Measurements from ENCODE around the gene MAD2L2.

The MAD2L2 gene

DNA sequence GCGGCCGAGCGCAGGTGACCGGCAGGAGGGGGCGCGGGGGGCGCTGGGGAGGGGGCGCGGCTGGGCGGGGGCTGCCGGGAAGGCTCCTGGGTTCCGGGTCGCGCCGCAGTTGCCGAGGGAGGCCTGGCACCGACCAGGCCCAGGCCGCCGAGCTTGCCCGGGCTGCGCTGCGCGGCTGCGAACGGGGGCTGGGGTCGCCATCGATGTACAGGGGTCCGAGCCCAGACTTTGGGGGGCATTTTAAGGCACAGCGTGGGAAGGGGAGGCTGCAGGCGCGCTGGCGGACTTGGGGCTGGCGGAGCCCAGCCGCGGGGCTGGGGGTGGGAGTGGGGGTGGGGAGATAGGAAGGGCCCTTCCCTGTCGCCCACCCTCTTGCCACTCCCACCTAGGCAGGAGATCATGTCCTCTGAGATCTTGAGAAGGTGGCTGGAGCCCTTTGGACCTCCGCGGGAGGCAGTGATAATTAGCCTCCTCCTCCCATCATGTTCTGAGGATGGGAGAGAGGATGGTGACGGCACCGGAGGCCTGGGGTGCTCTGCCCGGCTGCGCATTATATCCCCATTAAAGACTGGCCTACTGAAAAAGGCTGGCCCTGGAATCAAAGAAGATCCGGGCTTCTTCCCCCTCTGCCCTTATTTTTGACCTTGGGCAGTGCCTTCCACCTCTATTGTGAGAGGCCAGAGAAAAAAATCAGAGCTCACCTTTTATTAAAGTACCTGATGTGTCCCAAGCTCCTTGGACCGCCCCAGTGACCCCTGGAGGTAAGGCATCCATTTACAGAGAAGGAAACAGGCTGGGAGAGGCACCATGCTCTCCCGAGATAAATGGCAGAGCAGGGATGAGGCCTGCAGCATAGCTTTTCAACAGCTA lies 25.8 kb downstream of the MAD2L2 start:
- TF ChIP-seq, protein P1, sequence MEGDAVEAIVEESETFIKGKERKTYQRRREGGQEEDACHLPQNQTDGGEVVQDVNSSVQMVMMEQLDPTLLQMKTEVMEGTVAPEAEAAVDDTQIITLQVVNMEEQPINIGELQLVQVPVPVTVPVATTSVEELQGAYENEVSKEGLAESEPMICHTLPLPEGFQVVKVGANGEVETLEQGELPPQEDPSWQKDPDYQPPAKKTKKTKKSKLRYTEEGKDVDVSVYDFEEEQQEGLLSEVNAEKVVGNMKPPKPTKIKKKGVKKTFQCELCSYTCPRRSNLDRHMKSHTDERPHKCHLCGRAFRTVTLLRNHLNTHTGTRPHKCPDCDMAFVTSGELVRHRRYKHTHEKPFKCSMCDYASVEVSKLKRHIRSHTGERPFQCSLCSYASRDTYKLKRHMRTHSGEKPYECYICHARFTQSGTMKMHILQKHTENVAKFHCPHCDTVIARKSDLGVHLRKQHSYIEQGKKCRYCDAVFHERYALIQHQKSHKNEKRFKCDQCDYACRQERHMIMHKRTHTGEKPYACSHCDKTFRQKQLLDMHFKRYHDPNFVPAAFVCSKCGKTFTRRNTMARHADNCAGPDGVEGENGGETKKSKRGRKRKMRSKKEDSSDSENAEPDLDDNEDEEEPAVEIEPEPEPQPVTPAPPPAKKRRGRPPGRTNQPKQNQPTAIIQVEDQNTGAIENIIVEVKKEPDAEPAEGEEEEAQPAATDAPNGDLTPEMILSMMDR (IDR thresholded peaks at IDR 0.05; ENCODE audit: insufficient read depth, low read length, poor library complexity, severe bottlenecking): no peak
- TF ChIP-seq EZH2phosphoT487 (conservative IDR thresholded peaks at IDR 0.05; ENCODE audit: low read length): no peak
- no peaks in the 10 kb centered on the region for H4K20me1 ChIP-seq (ENCODE audit: low read depth, low read length)
- H3K36me3 ChIP-seq (ENCODE audit: low read length): no peaks in the 10 kb centered on the region
- no peak overlapping the region for H3K9ac ChIP-seq (ENCODE audit: low read length)
- no peaks in the 10 kb centered on the region for H3F3A ChIP-seq (ENCODE audit: insufficient read depth)
- H2AFZ ChIP-seq (ENCODE audit: low read depth, low read length, severe bottlenecking): no peak overlapping the region
- H3K9me2 ChIP-seq (replicated peaks; ENCODE audit: insufficient read depth, low read length): no peaks in the 10 kb centered on the region
- no peaks in the 10 kb centered on the region for H3K9me3 ChIP-seq (ENCODE audit: insufficient read depth, low read length)
- no peaks in the 10 kb centered on the region for H3K79me2 ChIP-seq (ENCODE audit: insufficient read depth, low read length)
- H3K27me3 ChIP-seq (ENCODE audit: low read length): no peaks in the 10 kb centered on the region
- no peak overlapping the region for H3K4me3 ChIP-seq (ENCODE audit: insufficient read depth, low read length, poor library complexity, severe bottlenecking)
- peak overlapping the region; percentile 13 for H3K4me2 ChIP-seq (ENCODE audit: low read depth, low read length, poor library complexity, severe bottlenecking)
- no peak overlapping the region for H3K27ac ChIP-seq (ENCODE audit: low read depth, low read length)

DNA sequence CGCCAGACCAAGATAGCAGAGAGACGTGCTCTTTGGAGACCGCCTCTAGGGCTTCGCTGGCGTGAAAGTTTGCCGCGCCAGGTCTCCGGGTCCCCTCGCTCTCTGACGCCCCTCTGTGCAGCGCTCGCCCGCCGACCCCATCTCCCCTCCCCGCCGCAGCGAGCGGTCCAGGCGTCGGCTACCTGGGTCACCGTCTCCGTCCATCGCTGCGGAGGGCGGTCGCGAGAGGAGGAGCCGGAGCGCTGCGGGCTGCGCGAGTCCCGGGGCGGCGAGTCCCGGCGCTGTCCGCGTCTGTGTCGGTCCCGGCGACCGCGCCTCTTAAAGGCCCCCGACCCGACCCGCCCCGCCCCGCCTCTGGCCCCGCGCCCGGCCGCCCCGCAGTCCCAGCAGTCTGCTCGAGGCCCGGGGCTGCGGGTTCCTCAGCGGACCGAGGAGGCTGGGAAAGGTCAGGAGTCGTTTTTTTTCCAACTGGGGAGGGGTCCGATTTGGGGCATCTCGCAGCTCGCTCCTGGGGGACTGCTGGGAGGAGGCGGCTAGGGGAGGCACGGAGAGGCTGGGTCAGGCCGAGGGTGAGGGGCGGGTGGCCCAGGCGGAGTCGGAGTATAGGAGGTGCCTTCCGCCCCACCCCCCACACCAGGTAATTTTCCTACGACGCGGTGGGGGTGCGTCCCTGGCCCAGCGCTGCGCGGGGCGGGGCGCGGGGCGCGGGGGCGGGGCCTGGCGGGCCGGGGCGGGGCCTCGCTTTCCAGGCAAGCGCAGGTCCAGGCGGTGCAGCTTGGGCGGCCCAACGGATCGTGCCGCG lies 26.6 kb downstream of the MAD2L2 start, which contains the start of the genes FBXO2 and FBXO44:
Gene FBXO2 (minus strand): TSS at position 293 of the 802 bp plus-strand sequence. CDS start 89 bp downstream, at position 204.
Gene FBXO44 (plus strand): TSS at position 741 of the 802 bp plus-strand sequence. CDS start 959 bp downstream, outside the sequence.
- H4K20me1 ChIP-seq (ENCODE audit: low read depth, low read length): no peaks in the 10 kb centered on the region
- no peaks in the 10 kb centered on the region for H3F3A ChIP-seq (ENCODE audit: insufficient read depth)
- no peak within 1 kb of the TSS for H3K9ac ChIP-seq (ENCODE audit: low read length)
- H2AFZ ChIP-seq (ENCODE audit: low read depth, low read length, severe bottlenecking): no peak within 1 kb of the TSS
- H3K27me3 ChIP-seq (ENCODE audit: low read length): no peaks in the 10 kb centered on the region
- H3K27ac ChIP-seq (ENCODE audit: low read depth, low read length): no peak within 1 kb of the TSS
- H3K79me2 ChIP-seq (ENCODE audit: insufficient read depth, low read length): no peaks in the 10 kb centered on the region
- no peak within 1 kb of the TSS for H3K4me3 ChIP-seq (ENCODE audit: insufficient read depth, low read length, poor library complexity, severe bottlenecking)
- TF ChIP-seq, protein P1 (IDR thresholded peaks at IDR 0.05; ENCODE audit: insufficient read depth, low read length, poor library complexity, severe bottlenecking): no peak
- TF ChIP-seq EZH2phosphoT487 (conservative IDR thresholded peaks at IDR 0.05; ENCODE audit: low read length): no peak
- no peaks in the 10 kb centered on the region for H3K36me3 ChIP-seq (ENCODE audit: low read length)
- H3K9me3 ChIP-seq (ENCODE audit: insufficient read depth, low read length): no peaks in the 10 kb centered on the region
- H3K4me2 ChIP-seq (ENCODE audit: low read depth, low read length, poor library complexity, severe bottlenecking): peak within 1 kb of the TSS; percentile 31
- H3K9me2 ChIP-seq (replicated peaks; ENCODE audit: insufficient read depth, low read length): no peaks in the 10 kb centered on the region

DNA sequence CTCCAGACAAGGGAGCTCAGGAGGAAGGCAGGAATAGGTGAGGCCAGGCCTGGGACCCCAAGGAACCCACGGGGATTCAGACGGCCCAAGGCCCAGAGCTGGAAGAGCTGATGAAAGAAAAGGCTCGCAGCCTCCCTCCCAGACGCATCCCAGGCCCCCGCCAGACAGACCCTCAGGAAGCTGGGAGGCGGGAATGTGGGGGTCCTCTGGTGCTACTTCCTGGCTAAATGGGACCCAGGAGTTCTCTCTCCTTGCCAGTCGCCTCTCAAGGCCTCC lies 27.1 kb downstream of the MAD2L2 start:
- no peak overlapping the region for H3K9ac ChIP-seq (ENCODE audit: low read length)
- no peaks in the 10 kb centered on the region for H3K9me3 ChIP-seq (ENCODE audit: insufficient read depth, low read length)
- H3K4me2 ChIP-seq (ENCODE audit: low read depth, low read length, poor library complexity, severe bottlenecking): no peak overlapping the region
- H3K79me2 ChIP-seq (ENCODE audit: insufficient read depth, low read length): no peaks in the 10 kb centered on the region
- H3K36me3 ChIP-seq (ENCODE audit: low read length): no peaks in the 10 kb centered on the region
- no peaks in the 10 kb centered on the region for H3K9me2 ChIP-seq (replicated peaks; ENCODE audit: insufficient read depth, low read length)
- H3K27me3 ChIP-seq (ENCODE audit: low read length): no peaks in the 10 kb centered on the region
- no peaks in the 10 kb centered on the region for H3F3A ChIP-seq (ENCODE audit: insufficient read depth)
- no peak for TF ChIP-seq EZH2phosphoT487 (conservative IDR thresholded peaks at IDR 0.05; ENCODE audit: low read length)
- TF ChIP-seq, protein P1 (IDR thresholded peaks at IDR 0.05; ENCODE audit: insufficient read depth, low read length, poor library complexity, severe bottlenecking): no peak
- no peak overlapping the region for H3K27ac ChIP-seq (ENCODE audit: low read depth, low read length)
- no peak overlapping the region for H3K4me3 ChIP-seq (ENCODE audit: insufficient read depth, low read length, poor library complexity, severe bottlenecking)
- no peak overlapping the region for H2AFZ ChIP-seq (ENCODE audit: low read depth, low read length, severe bottlenecking)
- H4K20me1 ChIP-seq (ENCODE audit: low read depth, low read length): no peaks in the 10 kb centered on the region
